Measurements from ENCODE around the gene ICAM3.

Gene ICAM3

GRCh38 chr19:10317857-10318462, 21.5 kb downstream of the ICAM3 start:
- DNase-seq, result no peak

- no peak for DNase-seq
Observed at GRCh38 chr19:10317045-10317856, 22.2 kb downstream of the ICAM3 start.

GRCh38 chr19:10316229-10317044, 23.0 kb downstream of the ICAM3 start:
- DNase-seq, result no peak

GRCh38 chr19:10315335-10316214, 23.8 kb downstream of the ICAM3 start, which contains the start of gene FDX2:
FDX2 (minus strand) TSS chr19:10316015; CDS start chr19:10315996, 19 bp downstream.
- peak; percentile 94 for DNase-seq

- DNase-seq, result no peak
Observed at GRCh38 chr19:10309423-10309822, 30.0 kb downstream of the ICAM3 start, which contains the start of gene ZGLP1. ZGLP1 (minus strand) TSS chr19:10309815.

- DNase-seq, result no peak
Observed at GRCh38 chr19:10306327-10306726, 33.1 kb downstream of the ICAM3 start.

GRCh38 chr19:10305139-10305806, 34.2 kb downstream of the ICAM3 start:
- DNase-seq, result no peak

GRCh38 chr19:10299545-10300458, 39.6 kb downstream of the ICAM3 start:
- no peak for DNase-seq

- DNase-seq, result no peak
Observed at GRCh38 chr19:10295847-10296591, 43.4 kb downstream of the ICAM3 start.

- peak; percentile 83 for DNase-seq
Observed at GRCh38 chr19:10295305-10295846, 44.0 kb downstream of the ICAM3 start.

- DNase-seq, result no peak
Observed at GRCh38 chr19:10294368-10294697, 45.1 kb downstream of the ICAM3 start.

GRCh38 chr19:10293637-10294367, 45.6 kb downstream of the ICAM3 start:
- no peak for DNase-seq

- no peak for DNase-seq
Observed at GRCh38 chr19:10292789-10293636, 46.4 kb downstream of the ICAM3 start.

- peak; percentile 59 for DNase-seq
Observed at GRCh38 chr19:10292206-10292788, 47.1 kb downstream of the ICAM3 start.

GRCh38 chr19:10291554-10292205, 47.7 kb downstream of the ICAM3 start:
- no peak for DNase-seq

- DNase-seq, result peak; percentile 68
Observed at GRCh38 chr19:10290876-10291553, 48.4 kb downstream of the ICAM3 start.
